Astrocyte (in vitro differentiated cells and primary cell): ENCODE results near the gene PRODH.

Experiments
- EZH2 ChIP-seq: IDR thresholded peaks from 2 replicates; pipeline ENCODE4 v1.6.1; 2012; ENCODE audit warnings: mild to moderate bottlenecking, low read length, inconsistent platforms; ENCODE audit not compliant: insufficient read depth
- TF ChIP-seq, protein P1 (sequence below): IDR thresholded peaks from 2 replicates; pipeline ENCODE4 v1.5.1; 2011; ENCODE audit warnings: low read depth, mild to moderate bottlenecking, inconsistent platforms, low read length, moderate library complexity; ENCODE audit not compliant: insufficient read depth

GRCh38 chr22:18980829-18981228, 44.7 kb upstream of the PRODH start:
- TF ChIP-seq, protein P1, sequence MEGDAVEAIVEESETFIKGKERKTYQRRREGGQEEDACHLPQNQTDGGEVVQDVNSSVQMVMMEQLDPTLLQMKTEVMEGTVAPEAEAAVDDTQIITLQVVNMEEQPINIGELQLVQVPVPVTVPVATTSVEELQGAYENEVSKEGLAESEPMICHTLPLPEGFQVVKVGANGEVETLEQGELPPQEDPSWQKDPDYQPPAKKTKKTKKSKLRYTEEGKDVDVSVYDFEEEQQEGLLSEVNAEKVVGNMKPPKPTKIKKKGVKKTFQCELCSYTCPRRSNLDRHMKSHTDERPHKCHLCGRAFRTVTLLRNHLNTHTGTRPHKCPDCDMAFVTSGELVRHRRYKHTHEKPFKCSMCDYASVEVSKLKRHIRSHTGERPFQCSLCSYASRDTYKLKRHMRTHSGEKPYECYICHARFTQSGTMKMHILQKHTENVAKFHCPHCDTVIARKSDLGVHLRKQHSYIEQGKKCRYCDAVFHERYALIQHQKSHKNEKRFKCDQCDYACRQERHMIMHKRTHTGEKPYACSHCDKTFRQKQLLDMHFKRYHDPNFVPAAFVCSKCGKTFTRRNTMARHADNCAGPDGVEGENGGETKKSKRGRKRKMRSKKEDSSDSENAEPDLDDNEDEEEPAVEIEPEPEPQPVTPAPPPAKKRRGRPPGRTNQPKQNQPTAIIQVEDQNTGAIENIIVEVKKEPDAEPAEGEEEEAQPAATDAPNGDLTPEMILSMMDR = no peak
- no peak for TF ChIP-seq EZH2
